GM18909 (cell line): Measurements from ENCODE around the gene DGKB.

Source experiments
- ATAC-seq: cut with Tn5 transposase; IDR thresholded peaks from one replicate; pipeline ENCODE4 v1.9.1; 2021; ENCODE audit warnings: mild to moderate bottlenecking; ENCODE audit not compliant: unreplicated experiment, poor library complexity

DGKB gene

DNA sequence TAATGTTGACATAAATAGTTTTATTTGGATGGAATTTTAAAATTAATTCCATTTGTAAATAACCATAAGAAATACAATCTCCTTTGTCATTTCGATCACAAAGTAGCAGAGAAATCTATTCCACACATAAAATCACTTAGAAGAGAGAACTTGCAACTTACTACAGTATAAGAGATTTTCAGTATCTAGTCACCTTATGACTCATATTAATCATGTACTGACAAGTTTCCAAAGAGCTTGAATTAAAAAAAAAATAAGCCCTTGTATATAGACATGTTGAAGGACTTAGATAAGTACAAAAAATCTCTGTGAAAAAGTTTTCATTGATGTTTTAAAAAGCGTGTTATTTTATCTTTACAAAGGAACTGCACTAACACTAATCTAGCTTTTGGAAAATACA is 706.0 kb downstream of the DGKB start:
- no peak for ATAC-seq

DNA sequence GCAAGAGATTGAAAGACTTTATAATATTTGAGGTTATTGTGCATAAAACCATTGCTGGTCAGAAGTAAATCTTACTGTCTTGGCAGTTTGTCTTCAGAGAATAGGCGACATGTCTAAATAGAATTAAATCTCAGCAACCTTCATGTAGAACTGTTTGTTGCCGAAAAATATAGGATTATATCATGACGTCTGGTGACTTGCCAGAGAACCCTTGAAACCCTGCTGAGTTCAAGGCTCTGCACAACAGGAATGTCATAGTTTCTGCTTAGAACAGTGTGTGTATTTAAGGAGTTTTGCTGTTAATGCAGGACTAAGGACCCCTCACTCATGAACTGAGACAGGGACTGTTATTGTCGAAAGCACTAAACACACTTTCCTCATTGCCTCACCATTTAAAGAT is 706.7 kb downstream of the DGKB start:
- no peak for ATAC-seq

DNA sequence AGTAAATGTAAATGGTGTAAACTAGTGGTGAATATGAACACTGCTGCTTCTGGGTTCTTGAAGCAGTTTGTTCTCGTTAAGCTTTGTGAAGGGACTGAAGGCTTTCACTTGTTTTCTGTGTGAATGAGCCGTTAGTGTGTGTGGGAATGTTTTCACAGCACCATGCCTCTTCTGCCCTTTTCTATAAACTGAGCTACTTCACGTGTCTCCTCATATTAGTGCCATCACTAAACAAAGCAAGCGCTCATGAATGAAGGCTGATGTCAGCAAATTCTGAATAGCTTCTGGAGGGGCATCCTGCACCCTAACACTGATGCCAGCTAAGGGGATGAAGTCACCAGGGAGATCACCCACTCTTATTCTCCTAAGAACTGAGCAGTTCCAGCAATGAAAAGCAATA is 707.5 kb downstream of the DGKB start:
- ATAC-seq, result no peak

DNA sequence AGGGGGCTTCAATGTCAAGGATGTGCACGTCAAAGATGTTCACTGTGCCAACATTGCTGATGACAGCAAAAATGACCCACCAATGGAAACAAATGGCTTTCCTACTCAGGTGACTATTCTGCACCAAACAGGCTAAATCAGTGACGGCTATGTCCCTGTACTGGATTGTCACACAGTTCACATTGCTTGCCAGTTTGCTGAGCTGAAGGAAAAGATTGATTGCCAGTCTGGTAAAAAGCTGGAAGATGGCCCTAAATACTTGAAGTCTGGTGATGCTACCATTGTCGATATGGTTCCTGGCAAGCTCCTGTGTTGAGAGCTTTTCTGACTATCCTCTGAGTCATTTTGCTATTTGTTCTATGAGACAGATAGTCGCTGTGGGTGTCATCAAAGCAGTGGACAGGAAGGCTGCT is 710.9 kb downstream of the DGKB start:
- ATAC-seq, result no peak

DNA sequence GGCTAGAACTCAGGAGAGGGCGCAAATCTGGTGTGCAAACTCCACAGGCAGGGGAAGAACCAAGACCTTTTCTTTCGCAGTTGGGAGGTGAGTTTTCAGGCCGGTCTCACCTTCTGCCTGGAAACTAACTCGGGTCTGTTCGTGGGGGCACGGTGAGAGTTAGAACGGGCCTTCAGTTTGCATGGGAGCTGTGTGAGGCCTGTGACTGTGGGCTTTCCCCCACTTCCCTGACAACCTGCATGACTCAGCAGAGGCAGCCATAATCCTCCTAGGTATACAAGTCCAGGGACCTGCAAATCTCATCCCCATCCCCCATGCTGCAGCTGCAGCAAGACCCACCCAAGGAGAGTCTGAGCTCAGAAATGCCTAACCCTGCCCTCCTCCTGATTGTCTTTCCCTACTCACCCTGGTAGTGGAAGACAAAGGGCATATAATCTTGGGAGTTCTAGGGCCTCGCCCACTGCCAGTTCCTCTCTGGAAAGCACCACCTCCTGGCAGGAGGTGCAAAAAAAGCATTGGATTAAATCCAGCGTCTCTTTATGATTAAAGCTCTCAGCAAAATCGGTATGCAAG is 718.2 kb downstream of the DGKB start:
- ATAC-seq, result no peak

DNA sequence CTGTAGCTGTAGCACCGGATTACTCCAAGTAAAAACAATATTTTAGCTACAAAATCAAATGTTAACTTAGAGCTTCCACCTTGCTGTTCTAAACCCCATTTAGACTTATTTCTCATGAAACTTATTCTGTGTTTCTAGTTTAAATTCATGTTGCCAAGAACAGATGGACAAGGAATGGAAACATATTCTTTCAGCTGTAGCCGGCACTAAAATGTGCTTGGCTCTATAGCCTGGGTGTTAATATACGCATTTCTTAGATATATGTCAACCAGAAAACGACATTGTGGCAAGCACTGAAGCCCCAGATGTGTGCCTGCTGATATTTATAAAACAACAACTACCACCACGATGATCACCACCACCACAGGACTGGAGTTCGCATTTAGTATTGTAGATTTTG is 722.8 kb downstream of the DGKB start:
- no peak for ATAC-seq

DNA sequence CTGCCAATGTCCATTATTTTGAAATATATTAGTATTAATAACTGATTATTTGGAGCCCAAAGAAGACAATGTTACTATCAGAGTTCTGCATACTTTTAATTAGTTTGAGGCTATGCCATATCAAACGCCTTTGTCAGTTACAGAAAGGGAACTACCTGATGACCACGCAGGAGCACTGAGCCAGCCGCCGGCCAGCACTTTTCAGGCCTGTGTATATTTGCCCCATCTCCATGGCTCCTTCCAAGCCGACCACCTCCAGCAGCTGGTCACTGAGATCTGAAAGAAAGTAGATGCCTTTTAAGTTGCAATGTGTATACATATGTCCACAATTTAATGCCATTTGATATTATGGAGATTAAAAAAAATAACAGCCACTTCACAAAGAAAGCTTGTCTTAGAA is 724.7 kb downstream of the DGKB start:
- ATAC-seq, result no peak

DNA sequence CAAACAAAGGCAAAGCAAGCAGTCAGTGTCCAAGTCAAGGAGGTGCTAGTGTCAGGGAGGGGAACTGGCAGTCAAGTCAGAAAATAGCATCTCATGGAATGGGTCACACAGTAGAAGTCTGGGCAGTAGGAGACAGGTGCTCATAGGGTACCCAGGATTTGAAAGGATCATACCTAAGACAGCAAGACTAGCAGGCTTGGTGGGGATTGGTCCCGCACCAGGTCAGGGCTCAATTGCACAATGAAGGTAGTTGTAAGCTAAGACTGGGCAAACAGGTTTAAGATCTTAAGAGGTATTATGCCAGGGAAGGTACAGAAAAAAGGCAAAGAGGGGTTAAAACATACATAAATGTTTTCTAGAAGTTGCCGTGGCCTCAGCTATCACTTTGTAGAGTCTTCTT is 731.7 kb downstream of the DGKB start:
- ATAC-seq, result no peak

DNA sequence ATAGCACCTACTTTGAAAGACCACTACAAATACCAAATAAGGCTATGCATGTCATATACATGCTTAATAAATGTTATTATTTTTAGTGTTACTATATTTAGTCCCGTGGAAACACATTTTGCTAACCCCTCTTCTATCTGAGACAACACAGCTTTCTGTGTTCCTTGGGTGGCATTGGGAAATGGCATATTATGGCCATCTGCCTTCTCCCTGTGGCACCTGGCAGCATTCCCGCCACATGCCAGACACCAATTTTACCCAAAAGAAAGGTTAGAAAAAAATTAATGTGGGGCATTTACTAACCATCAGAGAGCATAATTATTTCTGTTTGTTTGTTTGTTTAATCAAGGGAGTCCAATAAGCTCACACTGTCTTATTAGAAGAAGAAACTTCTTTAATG is 744.4 kb downstream of the DGKB start:
- no peak for ATAC-seq

DNA sequence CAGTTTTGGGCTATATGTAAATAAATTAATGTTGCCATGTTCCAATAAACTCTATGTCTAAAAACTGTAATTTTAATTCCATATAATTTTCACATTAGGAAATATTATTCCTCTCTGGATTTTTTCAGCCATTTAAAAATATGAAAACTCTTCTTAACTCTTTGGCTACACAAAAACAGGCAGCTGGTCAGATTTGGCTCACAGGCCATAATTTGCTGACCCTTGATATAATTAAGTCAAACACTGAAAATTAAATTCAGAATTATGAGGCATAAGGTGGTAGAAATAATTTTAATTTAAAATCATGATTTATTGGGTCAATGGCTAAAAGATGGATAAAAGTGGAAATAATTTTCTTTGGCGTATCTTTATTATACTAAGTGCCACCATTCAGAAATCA is 746.1 kb downstream of the DGKB start:
- no peak for ATAC-seq

DNA sequence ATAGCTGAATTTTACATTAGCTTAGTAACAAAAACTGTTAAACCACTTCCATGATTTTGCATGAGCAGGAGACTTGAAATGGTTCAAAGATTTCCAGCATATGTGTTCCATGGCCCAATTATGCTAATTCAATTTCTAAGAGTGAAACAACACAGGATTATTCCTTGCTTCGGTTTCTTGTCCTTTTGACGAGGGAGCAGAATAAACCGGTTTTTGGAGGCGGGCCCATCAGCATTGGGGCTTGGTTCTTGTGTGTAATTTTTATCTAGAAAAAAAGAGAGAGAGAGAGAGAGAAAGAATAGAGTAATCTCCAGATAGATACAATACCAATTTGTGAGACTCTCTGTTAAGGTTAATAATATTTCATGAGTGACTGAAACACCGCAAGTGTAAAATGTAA is 753.6 kb downstream of the DGKB start:
- no peak for ATAC-seq

DNA sequence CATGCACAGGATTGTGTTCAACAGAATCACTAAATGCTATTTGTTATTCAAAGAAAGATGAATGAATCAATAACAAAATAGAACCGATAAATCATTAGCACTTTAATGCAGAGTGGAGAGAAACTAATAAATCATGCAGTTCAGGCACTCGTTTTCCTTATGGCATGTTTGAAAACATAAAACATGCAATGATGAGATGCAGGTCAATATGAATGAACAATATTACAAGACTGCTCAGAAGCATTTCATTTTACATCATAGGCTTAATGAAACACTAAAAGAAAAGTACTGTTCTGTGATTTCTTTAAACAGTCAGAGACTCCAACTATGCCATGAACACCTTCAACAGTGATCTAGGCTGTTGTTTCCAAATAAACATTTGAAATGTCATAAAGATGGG is 755.0 kb downstream of the DGKB start:
- ATAC-seq, result no peak

DNA sequence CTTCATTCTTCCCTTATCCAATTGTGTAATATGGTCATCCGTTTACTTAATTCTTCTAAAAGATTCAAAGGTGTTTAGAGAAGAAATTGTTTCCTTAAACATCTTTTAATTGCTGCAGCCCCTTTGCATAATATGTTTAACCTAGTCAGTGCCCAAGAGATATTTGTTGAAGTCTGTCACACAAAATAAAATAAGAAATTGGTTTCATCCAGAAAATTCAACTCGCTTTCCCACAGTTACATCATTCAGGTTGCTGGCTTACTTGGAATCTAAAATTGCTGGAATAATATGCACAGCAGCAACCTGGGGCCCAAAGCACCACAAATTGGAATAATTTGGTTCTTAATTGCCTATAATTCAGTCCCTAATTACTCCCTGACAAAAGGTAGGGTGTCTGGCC is 758.0 kb downstream of the DGKB start:
- ATAC-seq, result no peak

DNA sequence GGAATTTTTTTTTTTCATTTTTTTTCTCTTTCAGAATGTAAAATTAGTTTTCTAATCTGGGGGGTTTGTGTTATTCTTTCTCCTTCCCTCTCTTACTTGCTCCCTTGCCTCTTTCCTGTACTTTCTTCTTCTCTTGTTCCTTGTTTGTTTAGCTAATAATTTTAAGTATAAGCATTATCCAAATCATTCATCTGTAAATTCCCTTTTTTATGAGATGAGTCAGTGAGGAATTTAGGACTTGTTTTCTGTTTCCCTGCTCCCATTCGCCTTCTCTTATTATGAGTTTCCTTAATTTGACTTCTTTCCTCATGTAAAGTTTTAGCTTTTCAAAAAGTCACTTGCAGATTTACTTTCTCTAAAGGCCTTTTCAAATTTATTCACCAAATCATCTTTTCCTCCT is 758.4 kb downstream of the DGKB start:
- no peak for ATAC-seq

DNA sequence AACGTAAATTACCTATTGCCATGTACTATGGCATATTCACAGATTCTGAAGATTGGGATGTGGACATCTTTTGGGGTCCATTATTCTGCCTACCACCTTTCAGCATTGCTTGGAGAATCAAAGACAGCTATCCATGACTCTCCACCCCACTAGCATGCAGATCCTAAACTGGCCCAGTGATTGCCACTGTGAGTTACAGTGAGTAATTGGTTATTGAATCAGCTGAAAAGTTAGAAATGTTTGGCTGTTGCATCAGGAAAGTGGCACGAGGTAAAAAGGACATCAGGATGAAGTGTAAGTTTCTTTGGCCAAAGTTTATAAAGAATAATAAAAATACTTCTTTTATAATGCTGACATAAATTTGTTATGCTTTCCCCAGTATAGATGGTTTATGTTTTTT is 764.9 kb downstream of the DGKB start:
- ATAC-seq, result no peak

DNA sequence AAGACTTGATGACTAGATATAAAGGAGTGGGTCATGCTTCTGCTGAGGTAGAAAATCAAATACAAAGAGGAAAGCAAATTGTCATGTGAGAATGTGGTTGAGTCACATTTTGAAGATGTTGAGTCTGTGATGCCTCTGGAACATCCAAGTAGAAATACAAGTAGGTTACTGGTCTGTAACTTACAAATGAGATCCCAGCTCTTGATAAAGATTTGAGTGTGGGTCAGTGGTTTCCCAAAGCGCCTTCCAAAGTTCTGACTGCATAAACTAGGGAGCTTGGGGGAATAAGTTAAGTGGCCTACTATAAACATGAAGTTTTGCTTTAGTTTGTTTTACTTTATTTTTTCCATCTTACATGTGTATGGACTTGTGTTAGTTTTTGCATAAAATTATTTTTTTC is 768.8 kb downstream of the DGKB start:
- no peak for ATAC-seq

DNA sequence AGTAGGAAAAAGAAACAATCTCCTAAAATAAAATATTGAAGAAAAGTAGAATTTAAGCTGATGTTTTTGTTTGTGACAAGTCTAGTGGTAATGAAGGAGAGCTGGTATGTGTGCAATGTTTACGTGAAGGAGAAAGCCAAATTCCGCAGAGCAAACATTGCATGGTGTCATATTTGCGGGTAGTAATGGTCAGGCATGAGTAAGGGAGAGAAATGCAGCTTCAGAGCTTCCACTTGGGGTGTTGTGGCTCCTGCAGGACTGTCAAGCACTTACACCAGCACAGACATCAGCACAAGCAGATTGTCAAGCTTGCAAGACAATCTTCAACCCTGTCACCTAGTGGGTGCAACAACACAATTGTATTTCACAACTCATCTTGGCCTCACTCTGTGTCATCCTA is 776.6 kb downstream of the DGKB start:
- ATAC-seq, result no peak

DNA sequence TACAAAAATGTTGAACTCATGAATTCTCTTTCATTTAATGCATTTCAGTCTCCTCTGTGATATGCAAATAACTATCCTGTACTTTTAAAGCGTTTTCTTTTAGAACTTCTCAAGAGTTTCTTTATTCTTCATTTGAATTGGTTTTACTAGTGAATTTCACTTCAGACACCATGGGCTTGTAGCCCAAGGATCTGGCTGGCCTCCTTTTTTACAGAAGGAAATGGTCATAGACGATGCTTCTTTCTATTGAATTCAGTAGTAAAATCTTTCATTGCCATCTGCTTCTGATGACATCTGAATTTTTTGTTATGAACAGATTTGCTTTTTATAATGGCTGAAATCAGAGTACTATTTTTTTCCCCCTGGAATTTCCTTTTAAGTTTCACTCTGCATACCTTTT is 777.8 kb downstream of the DGKB start:
- ATAC-seq, result no peak

DNA sequence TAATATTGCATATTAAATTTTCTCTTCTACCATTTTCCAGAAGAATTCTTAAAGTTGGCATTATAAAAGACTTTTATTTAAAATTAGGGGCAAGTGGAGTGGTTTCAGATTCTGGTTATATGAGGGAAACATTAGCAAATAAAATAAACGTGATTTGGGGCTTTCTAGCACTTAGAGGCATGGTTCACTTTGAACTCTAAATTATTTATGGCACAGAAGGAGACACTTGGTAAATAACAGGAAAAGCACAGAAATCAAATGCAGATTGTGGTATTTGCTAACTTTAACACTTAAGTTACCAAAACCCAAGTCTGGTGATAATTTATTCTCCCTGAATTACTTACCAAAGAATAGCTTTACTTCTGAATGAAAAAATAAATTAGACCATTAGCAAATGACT is 778.6 kb downstream of the DGKB start:
- ATAC-seq, result no peak

DNA sequence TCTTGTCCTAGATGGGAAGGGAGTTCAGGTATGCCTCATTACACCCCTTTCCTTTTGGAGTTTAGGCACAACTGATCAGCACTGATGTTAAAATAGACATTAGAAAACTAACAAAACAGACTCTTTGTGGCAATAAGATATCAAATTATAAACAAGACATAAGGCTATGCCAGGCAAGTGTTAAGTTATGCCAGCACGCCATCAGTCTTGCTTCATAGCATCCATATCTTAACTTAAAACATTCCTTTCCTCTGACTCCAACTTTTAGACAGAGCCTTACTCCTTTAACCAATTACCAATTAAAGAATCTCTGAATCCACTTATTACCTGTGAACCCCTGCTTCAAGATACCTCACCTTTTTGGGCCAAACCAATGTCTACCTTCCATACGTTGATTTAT is 786.9 kb downstream of the DGKB start:
- no peak for ATAC-seq

DNA sequence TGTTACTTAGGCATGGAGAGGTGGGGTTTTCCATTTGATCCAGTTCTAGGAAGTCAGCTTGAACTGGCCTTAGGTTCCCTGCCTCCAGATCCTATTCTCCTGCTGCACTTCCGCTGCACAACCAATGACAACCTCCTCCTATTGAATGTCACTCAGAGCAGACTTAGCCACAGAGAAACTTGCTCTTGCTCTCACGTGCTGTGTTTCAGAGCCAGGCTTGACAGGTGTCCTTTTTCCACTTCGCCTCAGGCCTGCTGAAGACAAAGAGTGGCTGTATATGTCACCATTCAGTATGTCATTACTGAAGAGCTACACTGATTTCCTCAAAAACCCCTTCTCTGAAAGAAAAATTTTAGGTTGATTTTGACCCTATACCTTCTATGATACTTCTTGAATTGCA is 797.7 kb downstream of the DGKB start:
- ATAC-seq, result no peak

DNA sequence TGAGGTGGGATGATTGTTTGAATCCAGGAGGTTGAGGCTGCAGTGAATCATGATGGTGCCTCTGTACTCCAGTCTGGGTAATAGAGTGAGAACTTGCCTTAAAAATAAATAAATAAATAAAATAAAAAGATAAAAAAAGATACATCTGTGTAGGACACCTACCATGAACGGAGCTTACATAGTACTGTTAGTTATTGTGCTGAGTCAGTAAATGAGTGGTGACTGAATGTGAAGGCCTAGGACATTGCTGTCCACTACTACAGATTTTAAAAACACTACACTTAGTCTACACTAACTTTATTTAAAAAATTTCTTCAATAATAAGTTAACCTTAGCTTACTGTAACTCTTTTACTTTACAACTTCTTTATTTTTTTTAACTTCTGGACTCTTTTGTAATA is 806.4 kb downstream of the DGKB start:
- ATAC-seq, result no peak

DNA sequence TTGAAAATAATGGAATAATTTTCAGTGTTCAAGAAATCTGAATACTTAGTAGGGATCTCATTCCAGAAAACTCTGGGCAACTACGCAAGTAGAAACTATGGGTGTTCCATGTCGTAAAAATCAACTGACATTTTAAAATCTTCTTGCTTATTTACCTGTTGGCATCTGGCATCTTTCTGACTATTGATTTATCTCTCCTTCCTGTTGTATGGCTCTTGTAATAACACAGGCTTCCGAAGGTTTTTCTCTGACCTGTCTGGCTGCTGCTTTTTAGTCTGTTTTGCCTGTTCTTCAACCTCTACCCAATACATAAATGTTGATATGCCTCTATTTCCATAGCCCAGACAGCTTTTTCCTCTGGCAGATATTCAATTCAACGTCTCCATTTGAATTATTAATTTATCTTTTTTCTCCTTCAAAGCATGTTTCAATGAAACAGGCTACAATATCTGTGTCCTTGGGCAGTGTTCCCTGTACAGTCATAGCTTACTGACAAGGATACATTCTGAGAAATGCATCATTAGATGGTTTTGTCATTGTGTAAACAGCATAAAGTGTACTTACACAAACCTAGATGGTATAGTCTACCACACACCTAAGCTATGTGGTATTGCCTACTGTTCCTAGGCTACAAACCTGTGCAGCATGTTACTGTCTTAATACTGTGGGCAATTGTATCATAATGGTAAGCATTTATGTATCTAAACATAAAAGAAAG is 807.2 kb downstream of the DGKB start:
- no peak for ATAC-seq
